GM18867 (cell line): ENCODE measurements around the gene FGF3.

Experiments
- ATAC-seq: cut with Tn5 transposase; IDR thresholded peaks from one replicate; pipeline ENCODE4 v1.9.1; 2021; ENCODE audit warnings: mild to moderate bottlenecking, moderate library complexity; ENCODE audit not compliant: unreplicated experiment

The FGF3 gene

DNA sequence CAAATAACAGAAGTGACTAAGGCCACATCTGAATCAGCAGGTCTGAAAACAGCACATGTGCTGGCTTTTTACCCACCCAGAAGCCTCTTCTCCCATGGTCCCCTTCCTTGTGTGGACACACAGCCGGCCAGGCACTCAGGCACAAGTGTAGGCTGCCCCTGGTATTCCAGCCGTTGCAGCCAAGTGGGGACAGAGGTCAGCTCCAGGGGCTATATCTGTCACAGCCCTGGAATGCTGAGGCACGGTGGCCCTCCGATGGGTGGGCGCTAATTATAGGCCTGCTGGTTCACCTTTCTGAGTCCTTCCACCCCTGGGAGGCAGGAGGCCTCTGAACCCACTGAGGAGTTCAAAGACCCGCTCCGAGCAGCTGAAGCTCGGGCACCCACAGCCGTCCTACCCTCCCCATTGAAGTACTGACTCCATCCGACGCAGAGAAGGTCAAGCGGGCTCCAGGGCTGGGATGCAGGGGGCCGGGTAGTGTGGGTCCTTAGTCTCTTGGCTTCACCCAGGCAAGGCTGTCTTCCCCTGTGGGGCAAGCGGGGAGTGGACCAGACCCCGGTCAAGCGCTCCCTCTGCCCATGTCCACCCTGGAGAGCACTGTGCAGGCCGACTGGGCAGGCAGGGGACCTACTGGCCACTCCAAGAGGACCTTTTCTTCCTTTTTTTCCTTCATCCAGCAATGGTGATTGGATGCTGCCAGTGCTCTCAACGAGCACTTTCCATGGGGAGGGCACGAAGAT, 14.3 kb downstream of the FGF3 start:
- no peak for ATAC-seq

DNA sequence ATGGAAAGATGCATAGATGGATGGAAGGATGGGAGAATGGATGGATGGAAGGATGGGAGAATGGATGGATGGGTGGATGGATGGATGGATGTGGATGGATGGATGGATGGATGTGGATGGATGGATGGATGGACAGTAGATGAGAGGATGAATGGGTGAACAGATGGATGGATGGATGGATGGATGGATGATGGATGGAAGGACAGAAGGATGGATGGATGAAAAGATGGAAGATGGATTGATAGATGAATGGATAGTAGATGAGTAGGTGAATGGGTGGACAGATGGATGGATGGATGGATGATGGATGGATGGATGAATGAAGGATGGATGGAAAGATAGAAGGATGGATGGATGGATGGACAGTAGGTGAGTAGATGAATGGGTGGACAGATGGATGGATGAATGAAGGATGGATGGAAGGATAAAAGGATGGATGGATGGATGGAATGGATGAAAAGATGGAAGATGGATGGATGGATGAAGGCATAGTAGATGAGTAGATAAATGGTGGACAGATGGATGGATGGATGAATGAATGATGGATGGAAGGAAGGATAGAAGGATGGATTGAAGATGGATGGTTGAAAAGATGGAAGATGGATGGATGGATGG, 15.5 kb downstream of the FGF3 start:
- no peak for ATAC-seq

DNA sequence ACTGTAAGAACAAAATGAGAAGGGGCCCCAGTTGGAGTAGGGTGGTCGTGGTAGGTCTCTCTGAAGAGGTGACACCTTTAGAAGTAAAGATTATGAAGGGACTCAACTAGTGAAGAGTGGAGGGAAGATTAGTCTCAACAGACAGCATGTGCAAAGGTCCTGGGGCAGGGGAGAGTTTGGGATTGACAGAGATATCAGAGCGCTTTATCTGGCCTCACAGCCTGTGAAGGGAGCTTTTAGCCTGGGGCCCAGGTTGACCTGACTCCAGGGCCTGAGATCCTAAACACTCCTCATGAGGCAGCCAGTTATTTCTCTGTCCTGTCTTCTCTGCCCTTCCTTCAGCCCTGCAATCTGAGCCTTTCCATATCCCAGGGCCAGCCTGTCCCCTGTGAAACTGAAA, 16.2 kb downstream of the FGF3 start:
- no peak for ATAC-seq

DNA sequence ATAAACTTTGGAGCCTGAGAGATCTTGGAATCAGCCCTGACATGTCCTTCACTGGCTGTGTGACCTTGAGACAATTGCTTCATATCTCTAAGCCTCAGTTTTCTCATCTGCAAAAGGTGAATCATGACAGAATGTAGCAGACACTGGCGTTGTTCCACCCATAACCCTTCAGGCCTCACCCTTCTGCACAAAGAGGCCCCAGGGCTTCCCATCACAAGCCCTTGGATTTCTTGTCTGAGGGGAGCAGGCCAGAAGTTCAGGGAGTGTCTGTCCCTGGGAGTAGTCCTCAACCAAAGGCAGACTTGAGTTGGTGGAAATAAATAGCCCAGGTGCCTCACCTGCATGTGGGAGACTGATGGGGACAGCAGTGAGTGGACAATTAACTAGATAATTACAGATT, 16.6 kb downstream of the FGF3 start:
- ATAC-seq, result no peak

DNA sequence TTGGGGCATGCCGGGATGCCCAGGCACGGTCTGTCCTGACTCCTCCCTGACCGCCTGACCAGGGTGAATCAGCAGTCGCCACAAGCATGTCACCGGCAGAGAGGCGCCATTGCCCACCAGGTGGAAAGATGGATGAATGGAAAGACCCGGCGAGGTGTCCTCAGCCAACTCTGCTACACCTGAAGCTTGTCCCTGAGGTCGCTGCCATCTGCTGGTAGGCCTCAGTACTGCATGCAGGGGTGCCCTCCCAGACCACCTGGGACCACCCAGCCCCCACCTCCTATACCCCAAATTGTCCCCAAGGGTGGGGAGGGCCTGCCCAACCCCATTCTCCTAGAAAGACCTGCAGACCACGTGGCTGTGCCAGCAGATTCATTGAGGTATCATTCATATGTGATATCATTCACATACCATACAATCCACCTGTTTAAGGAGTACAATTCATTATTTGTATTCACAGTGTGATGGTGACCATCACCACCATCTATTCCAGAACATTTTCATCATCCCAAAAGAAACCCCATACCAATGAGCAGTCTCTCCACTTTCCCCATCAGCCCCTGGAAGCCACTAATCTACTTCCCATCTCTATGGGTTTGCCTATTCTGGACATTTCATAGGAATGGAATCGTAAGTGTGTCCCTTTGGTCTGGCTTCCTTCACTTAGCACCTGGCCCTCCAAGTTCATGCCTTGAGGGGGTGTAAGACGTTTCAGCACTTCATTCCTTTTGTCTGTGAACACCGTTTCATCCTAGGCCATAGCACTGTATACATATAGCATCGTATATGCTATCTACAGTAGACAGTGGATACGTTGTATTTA, 17.5 kb downstream of the FGF3 start:
- no peak for ATAC-seq

DNA sequence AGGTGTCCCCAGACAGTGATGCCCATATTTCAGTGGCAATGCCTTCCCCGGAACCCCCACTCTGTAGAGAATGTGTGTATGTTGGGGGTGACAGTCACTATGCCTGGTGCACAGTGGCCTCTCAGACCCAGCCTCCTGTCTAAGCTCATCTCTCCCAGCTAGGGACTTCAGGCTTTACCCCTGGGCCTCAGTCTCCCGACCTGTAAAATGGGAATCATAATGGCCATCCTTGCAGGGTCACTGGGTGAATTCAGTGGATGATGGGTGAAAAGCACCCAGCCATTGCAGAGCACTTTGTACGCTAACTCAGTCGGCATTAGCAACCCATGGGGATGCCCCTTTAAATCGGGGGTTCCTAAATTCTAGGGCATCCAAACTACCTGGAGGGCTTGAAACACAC, 18.9 kb downstream of the FGF3 start:
- ATAC-seq, result no peak

DNA sequence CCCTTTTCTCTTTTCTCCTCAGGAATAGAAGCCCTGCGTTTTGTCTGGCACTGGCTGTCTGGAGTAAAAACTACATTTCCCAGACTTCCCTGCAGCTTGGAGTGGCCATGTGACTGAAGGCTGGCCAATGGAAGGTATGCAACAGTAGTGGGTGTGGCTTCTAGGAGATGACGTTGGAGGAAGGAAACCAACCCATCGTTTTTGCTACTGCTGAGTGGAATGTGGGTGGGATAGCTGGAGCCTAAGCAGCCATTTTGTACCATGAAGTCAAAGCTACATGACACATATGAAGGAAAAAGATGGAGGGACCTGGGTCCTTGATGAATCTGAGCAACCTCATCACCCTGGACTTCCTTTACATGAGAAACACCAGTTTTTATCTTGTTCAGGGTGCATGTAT, 19.6 kb downstream of the FGF3 start:
- ATAC-seq, result no peak

DNA sequence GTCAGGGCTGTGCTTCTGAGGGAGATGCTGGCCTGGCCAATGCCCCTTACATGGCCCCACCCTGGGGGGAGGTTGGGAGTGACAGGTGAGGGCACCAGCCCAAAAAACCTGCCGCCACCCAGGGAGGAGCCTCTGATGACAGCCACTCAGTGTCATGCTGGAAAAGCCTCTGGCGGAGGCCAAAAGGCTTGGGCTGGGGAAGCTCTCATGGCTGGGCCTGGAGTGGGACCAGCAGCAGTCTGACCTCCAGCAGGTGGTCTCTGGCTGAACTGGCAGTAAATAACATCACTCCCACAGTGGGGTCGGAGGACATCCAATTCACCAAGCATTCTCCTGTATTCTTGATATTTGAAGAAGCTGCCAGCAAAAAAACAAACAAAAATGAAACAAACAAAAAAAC, 20.1 kb downstream of the FGF3 start:
- no peak for ATAC-seq

DNA sequence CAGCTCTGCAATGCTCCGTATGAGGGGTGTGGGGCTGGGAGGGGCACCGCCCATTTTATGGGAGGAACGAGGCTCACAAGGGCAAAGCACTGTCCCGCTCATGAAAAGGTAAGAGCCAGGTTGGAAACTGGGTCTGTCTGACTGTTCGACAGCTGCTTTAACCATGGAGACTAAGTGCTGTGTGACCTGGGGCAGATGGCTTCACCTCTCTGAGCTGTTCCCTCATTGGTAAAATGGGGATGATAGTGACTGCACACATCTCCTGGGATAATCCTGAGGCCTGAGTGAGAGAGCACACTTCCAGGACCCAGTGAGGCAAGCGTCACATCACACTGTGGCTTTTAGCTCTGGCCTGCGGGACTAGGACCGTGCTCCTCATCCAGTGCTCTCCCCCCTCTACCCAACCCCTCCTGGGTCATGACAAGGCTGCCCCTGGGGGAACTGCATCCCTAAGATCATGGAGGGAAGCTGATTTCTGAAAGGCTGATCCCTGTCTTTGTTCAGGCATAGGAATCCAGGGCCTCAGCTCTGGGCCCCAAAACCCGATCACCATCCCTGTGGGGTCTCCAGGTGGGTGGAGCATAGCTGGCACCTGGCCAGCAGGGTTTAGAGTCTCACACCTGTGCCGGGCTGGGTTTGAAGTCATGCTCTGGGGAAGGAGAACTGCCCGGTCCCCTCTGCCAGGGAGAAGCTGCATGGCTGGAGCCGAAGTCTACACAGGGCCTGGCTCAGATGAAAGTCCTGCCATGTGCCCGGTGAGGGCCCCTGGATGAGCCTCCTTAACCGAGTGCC, 21.3 kb downstream of the FGF3 start:
- ATAC-seq, result no peak

DNA sequence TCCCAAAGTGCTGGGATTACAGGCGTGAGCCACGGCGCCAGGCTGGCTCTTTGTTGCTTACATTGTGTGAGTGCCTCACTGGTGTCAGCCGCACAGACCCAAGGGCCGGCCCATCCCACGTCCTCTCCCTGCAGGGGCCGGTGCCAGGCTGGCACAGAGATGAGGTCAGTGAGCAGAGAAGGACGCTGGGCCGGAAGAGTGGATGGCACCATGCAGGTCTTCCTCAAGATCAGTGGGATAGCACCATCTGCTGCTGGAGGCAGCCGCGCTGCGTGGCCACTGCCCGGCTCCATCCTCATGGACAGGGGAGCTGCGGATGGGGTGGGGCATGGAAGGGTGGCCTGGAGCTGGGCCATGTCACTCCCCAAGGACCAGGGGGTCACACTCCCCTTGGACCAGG, 22.1 kb downstream of the FGF3 start:
- no peak for ATAC-seq

DNA sequence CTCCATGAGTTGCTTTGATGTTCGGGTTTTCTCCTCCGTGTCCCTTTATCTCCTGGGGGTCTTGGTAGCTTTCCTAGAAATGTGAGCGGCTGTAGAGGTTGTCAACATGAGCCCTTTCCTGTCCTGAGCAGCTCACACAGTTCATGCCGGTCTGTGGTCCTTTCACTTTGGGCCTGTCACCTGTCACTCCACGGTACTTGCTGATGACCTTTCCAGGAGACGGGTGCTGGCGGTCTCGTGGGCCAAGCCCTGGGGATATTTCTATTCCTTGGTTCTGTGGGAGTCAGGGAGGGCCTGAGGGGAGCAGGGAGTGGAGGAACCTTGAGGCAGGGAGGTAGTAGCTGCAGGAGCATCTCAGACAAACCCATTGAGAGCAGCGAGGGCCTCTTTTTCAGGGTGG, 23.2 kb downstream of the FGF3 start:
- no peak for ATAC-seq

DNA sequence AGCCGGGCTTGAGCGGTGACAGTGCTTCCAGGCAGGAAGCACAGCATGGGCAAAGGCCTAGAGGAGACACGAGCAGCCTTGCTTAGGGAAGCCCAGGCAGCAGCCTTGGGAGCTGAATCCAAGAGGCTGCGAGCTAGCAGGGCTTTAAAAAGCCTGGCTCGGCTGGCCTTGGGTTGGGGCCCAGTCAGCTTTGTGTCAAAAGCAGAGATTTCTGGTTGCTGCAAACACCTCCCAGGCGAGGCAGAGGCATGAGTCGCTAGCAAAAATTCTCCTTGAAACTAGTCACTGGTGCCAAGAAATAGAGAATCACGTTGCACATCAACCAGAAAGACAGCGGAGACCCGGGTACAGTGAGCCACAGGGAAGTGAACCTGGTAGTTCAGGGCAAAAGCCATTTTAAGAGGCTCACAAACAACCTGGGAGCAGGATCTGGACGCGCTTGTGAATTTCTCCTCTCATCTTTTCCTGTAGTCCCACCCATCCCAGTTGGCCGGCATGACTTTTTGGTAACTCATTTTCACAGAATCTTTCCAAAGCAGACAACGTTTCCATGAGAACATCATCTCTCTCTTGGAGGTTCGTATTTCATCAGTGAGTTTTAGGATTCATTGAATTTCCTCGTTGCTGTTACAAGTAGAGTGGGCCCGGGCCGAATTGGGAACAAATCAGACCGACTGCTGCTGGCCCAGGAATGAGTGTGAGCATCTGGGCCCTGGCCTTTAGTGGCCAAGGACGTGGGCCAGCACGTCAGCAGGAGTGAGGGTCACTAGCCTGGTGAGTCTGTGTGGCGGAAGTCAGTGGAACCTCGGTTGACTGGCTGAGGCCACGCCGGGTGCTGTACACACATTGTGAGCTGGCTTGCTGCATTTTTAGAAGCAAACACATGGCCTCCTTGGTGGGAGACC, 27.7 kb downstream of the FGF3 start:
- ATAC-seq, result no peak

DNA sequence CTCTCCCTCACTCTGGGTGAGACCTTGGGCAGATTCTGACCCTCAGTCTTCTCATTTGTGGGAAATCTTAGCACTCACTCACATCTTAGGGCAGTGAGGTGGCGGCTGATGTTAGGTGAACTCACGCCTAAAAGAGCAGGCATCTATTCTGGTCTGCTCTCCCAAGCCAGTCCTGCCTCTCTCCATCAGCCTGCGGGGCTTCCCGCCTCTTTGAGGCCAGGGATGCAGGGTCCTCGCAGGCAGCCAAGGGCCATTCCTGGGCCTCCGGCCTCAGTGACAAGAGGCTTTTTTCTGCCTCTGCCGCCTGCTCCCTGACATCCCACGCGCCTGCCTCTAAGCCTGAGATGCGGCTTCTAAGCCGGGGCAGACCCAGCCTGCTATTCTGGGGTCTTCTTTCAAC, 30.3 kb downstream of the FGF3 start:
- no peak for ATAC-seq

DNA sequence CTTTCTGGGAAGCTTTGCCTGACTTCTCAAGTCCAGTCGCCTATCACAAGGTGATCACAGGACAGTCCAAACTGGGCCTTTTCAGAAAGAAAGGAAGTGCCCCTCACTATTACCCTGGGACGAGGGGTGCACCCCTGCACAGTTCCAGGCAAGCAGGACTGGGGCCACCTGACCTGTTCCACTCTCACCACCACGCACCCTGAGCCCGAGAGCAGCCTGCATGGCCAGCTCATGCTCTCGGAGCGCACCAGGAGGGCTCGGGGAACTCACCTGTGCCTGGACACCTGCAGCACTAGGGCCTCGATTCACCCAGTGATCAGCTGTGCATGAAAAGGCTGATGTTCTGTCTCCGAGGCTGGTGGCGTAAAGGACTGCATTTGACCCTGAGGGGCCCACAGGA, 31.3 kb downstream of the FGF3 start:
- ATAC-seq, result no peak

DNA sequence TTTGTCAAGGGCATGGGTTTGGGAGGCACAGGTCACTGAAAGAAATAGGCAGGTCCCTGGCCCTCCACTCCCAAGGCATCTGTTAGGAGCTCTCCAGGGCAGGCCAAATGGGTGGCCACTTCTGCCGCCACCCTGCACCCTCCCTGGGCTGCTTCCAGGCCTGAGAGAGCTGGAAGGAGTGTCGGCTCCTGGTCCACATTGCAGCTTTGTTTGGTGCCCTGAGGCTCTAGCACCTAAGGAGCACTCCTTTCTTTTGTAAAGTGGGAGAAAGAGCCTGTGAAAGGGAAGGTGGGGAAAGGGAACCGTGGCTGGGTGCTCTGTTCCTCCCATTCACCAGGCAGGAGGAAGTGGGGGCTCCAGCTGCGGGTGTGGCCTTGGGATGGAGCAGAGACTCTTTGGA, 31.8 kb downstream of the FGF3 start:
- no peak for ATAC-seq

DNA sequence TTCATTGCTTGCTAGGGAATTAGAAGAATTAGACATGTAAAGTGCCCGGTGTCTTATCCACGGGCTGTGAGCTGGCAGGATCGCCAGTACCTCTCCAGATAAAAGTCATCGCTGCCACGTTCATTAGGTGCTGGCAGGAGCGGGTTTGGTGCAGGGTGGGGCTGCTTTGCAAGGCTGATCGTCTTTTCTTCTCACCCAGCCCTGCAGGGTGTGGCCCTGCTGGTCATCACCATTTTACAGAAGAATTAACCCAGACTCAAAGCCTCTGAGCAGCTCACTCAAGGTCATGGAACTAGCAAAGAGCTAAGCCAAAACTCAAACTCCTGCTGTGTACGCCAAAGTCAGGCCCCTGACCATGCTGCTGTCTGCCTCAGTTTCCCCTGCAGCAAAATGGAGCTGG, 38.0 kb downstream of the FGF3 start:
- ATAC-seq, result no peak

DNA sequence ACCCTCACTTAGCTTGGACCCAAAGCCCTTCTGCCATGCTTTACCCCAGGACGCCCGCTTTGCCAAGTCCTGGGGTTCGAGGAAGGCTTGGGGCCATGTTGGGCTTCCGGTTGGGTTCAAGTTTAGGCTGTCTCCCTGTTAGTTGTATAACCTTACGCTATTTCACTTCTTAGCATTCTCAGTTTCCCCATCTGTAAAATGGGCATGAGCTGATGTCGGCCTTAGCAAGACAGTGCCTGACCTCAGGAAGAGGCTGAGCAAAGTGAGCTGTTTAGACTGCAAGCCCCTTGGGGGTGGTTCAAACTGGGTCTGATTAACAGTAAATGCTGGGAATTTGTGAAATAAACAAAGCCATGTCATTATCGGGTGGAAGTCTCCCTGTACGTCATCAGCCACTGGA, 40.8 kb downstream of the FGF3 start:
- ATAC-seq, result no peak

DNA sequence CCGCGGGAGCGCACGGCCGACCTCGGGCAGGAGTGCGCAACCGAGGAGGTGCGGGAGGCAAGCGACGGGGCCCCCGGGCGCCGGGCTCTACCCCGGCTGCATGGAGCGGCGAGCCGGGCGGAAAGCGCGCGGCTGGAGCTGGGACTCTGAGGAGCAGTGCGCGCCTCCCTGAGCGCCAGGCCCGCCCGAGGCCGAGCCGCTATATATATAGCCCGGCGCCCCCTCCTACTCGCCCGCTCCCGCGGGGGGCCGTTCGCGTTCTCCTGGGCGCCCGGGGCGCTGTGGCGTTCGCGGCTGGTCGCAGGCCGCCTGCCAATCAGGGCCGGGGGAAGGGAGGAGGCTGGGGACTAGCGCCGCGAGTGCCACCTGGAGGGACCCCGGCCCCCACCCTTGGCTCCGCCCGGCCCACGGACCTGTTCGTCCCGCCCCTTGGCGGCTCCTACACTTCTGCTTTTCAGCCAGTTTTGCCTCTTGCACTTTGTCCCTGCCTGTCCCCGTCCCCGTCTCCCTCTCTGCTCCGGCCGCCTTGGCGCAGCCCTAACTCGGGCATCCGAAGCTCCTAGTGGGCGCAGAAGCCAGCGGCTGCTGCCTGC, 44.0 kb downstream of the FGF3 start, which contains the start of gene FGF4:
Gene FGF4 (minus strand): TSS at position 179 of the 593 bp plus-strand sequence. CDS start 257 bp downstream, outside the sequence.
- no peak for ATAC-seq

DNA sequence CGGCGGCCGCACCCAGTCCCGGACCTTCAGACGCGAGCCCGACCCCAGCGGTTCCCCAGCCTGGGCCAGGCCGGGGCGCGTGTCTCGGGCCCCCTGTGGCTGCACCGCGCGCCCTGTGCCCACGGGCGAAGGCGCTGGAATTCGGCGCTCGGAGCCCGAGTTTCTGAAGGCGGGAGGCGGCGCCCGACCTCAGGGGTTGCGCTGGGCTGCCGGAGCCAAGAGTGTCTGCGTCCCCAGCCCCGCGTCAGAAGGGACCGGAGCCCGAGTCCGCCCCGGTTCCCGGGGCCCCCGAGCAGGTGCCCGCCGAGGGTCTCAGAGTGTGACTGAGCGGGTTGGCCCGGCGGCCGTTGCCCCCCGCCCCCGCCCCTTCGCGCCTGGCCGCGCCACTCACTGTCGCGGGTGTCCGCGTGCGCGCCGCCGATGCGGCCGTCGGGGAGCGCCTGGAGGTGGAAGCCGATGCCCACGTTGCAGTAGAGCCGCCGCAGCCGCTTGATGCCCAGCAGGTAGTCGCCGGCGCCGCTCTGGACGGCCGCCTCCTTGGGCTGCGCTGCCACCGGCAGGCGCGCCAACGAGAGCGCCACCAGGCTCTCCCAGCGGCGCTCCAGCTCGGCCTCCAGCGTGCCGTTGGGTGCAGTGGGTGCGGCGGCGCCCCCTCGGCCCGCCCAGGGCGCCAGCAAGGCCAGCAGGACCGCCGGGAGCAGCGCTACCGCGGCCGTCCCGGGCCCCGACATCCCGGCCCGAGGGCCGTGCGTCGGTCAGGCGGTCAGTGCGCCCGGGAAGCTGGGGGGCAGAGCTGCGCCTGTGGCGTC, 44.7 kb downstream of the FGF3 start:
- no peak for ATAC-seq
